ENCODE data around the gene LILRB3.
"Not testable (repeated sequence)": the region's sequence is repeated elsewhere in the genome, so short reads cannot be mapped to it uniquely, and the experiment has no call there.

Gene LILRB3

GRCh38 chr19:54209058-54209810 is 13.6 kb downstream of the LILRB3 start:
- no peak for TF ChIP-seq CTCF (IDR thresholded peaks at IDR 0.05; ENCODE audit: insufficient read depth, low read depth, low read length, missing control alignments)
- DNase-seq (ENCODE audit: low read depth): no peak
- no peak overlapping the region for H3K4me3 ChIP-seq (ENCODE audit: low read length)

DNA sequence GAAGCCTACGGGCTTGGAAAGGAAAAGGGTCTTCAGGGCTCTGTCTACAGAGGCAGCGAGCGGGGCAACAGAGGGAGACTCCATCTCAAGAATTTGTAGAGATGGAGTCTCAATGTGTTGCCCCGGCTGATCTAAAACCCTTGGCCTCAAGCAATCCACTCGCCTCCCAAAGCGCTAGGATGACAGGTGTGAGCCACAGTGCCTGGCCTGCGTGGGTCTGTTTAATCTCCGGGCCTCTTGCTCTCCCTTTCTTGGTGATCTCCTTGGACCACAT is 14.1 kb downstream of the LILRB3 start:
- DNase-seq (ENCODE audit: low read depth): peak; percentile 35
- no peak for TF ChIP-seq CTCF (IDR thresholded peaks at IDR 0.05; ENCODE audit: insufficient read depth, low read depth, low read length, missing control alignments)
- no peak overlapping the region for H3K4me3 ChIP-seq (ENCODE audit: low read length)

DNA sequence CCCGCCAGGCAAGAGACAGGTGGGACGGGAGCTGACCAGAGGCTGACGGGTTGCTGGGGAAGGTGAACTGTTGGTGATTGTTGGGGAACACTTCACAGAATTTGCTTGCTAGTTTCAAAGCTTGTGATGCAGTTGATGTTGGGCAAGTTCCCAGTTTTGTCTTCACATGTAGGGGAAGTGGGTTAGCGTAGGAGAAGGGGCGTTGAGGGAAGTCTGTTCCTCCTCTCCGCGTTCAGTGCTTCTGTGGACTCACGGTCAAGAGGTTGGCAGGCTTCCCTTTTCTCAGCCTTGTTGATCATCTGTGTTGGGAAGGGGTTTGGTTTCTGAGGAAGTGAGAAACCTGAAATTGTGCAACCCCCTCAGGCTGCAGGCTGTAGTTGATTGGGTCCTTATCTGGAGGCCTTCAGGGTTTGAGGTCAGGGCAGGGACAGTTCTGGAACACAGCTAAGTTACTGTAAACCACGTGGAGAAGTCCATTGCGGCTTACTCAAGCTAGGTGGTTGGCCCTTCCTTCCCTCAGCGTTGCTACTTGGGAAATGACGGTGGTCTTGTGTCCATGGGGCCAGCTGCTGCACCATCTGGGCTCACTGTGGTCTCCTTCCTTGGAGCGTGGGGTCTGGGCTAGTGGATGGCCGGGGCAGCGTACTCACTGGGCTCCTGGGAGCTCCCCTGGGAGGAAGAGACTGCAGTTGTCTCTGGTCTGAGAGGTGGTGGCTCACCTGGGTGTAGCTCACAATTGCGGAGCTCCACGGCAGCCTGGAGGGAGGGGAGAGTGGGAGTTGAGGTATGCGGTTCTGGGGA is 14.6 kb downstream of the LILRB3 start:
- peak; percentile 41 for DNase-seq (ENCODE audit: low read depth)
- no peak overlapping the region for H3K4me3 ChIP-seq (ENCODE audit: low read length)
- no peak for TF ChIP-seq CTCF (IDR thresholded peaks at IDR 0.05; ENCODE audit: insufficient read depth, low read depth, low read length, missing control alignments)

DNA sequence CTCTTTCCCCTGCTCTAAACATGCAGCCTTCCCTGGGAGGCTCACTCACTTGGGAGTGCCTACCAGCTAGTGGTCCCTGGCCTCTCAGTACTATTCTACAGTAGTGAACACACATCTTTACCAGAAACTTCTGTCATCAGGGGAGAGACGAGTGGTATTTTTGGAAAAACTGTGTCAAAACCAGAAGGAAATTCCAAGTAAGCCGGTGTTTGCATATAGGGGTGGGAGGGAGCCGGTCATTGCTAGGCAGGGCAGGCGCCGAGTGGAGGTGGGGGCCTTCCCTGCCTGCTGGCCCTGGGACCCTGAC is 15.2 kb downstream of the LILRB3 start:
- H3K4me3 ChIP-seq (ENCODE audit: low read length): no peak overlapping the region
- no peak for DNase-seq (ENCODE audit: low read depth)
- no peak for TF ChIP-seq CTCF (IDR thresholded peaks at IDR 0.05; ENCODE audit: insufficient read depth, low read depth, low read length, missing control alignments)

DNA sequence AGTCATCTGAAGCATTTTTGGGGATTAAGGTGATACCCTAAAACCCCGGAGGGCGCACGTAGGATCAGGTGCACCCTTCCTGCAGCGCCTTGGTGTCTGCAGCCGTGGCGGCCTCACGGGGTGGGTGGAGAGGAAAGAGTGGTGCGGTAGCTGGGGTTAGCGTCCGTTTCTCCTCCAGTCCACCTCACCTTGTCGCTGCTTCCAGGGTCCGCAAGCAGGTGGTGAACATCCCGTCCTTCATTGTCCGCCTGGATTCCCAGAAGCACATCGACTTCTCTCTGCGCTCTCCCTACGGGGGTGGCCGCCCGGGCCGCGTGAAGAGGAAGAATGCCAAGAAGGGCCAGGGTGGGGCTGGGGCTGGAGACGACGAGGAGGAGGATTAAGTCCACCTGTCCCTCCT is 15.6 kb downstream of the LILRB3 start:
- not testable (repeated sequence) for DNase-seq (ENCODE audit: low read depth); H3K4me3 ChIP-seq (ENCODE audit: low read length)

- no peak for DNase-seq (ENCODE audit: low read depth)
- no peak overlapping the region for H3K4me3 ChIP-seq (ENCODE audit: low read length)
- TF ChIP-seq CTCF (IDR thresholded peaks at IDR 0.05; ENCODE audit: insufficient read depth, low read depth, low read length, missing control alignments): no peak
Measured at GRCh38 chr19:54206831-54207177, 16.0 kb downstream of the LILRB3 start.

- DNase-seq (ENCODE audit: low read depth): no peak
- no peak for TF ChIP-seq CTCF (IDR thresholded peaks at IDR 0.05; ENCODE audit: insufficient read depth, low read depth, low read length, missing control alignments)
Measured at GRCh38 chr19:54206030-54206830, 16.6 kb downstream of the LILRB3 start.

More at GRCh38 chr19:54206030-54206830, 16.6 kb downstream of the LILRB3 start:
- no peak overlapping the region for H3K4me3 ChIP-seq (ENCODE audit: low read length)
